VCaP (cell line): ENCODE measurements around the gene ITPR2.

Experiments
- H3K27ac ChIP-seq: fragments of 450-650 bp; 2 replicates; pipeline ENCODE4 v1.5.1; 2017
- CTCF ChIP-seq: fragments of 450-650 bp; conservative IDR thresholded peaks from 2 replicates; pipeline ENCODE4 v1.5.1; 2017; ENCODE audit warnings: mild to moderate bottlenecking, moderate library complexity

The ITPR2 gene

GRCh38 chr12:26471560-26471959 is 361.4 kb downstream of the ITPR2 start:
- TF ChIP-seq CTCF = peak; percentile 26; the same call in 1 of the 2 replicates
- peak overlapping the region; percentile 76 for H3K27ac ChIP-seq

GRCh38 chr12:26469421-26470180 is 363.4 kb downstream of the ITPR2 start:
- peak overlapping the region; percentile 76 for H3K27ac ChIP-seq
- TF ChIP-seq CTCF = no peak

GRCh38 chr12:26467351-26467750 is 365.6 kb downstream of the ITPR2 start:
- peak overlapping the region; percentile 6; the same call in 1 of the 2 replicates for H3K27ac ChIP-seq
- TF ChIP-seq CTCF = no peak

- no peak for TF ChIP-seq CTCF
Observed at GRCh38 chr12:26466726-26467125, 366.3 kb downstream of the ITPR2 start.

GRCh38 chr12:26465419-26466097 is 367.4 kb downstream of the ITPR2 start:
- TF ChIP-seq CTCF = 0 out of 2 replicates have a peak, but pooled peaks have one; percentile 14
- H3K27ac ChIP-seq = no peak overlapping the region

More at GRCh38 chr12:26466726-26467125, 366.3 kb downstream of the ITPR2 start:
- peak overlapping the region; percentile 6; the same call in 1 of the 2 replicates for H3K27ac ChIP-seq

- no peak overlapping the region for H3K27ac ChIP-seq
Observed at GRCh38 chr12:26461776-26462175, 371.2 kb downstream of the ITPR2 start.

More at GRCh38 chr12:26461776-26462175, 371.2 kb downstream of the ITPR2 start:
- TF ChIP-seq CTCF = no peak
